Astrocyte of the hippocampus (primary cell): Measurements from ENCODE around the gene PLA2G4C.

Source experiments
- DNase-seq: peaks from one replicate; pipeline ENCODE4 v3.0.0; 2011; ENCODE audit warnings: low read depth, low spot score

Gene PLA2G4C

GRCh38 chr19:48110350-48110966, at the start of gene PLA2G4C:
PLA2G4C (minus strand) TSS chr19:48110817; CDS start chr19:48106529, 4,288 bp downstream.
- DNase-seq = peak; percentile 94

GRCh38 chr19:48158210-48158790, 47.7 kb upstream of the PLA2G4C start:
- DNase-seq = no peak

GRCh38 chr19:48154003-48154402, 43.4 kb upstream of the PLA2G4C start:
- DNase-seq = no peak

GRCh38 chr19:48152551-48152950, 41.9 kb upstream of the PLA2G4C start:
- DNase-seq = peak; percentile 70

GRCh38 chr19:48149430-48149829, 38.8 kb upstream of the PLA2G4C start:
- no peak for DNase-seq

- no peak for DNase-seq
Measured at GRCh38 chr19:48148576-48148975, 38.0 kb upstream of the PLA2G4C start.

GRCh38 chr19:48147597-48148175, 37.1 kb upstream of the PLA2G4C start:
- DNase-seq = no peak

- DNase-seq = no peak
Measured at GRCh38 chr19:48139053-48139452, 28.4 kb upstream of the PLA2G4C start.

GRCh38 chr19:48137411-48137810, 26.8 kb upstream of the PLA2G4C start:
- no peak for DNase-seq

GRCh38 chr19:48136547-48136946, 25.9 kb upstream of the PLA2G4C start:
- no peak for DNase-seq

GRCh38 chr19:48135411-48135810, 24.8 kb upstream of the PLA2G4C start:
- no peak for DNase-seq

- no peak for DNase-seq
Measured at GRCh38 chr19:48133094-48133493, 22.5 kb upstream of the PLA2G4C start.

- DNase-seq = no peak
Measured at GRCh38 chr19:48127561-48127960, 16.9 kb upstream of the PLA2G4C start.

GRCh38 chr19:48123907-48124651, 13.5 kb upstream of the PLA2G4C start:
- peak; percentile 79 for DNase-seq

GRCh38 chr19:48122421-48122820, 11.8 kb upstream of the PLA2G4C start:
- no peak for DNase-seq

- no peak for DNase-seq
Measured at GRCh38 chr19:48121909-48122371, 11.3 kb upstream of the PLA2G4C start.

- DNase-seq = no peak
Measured at GRCh38 chr19:48121066-48121465, 10.4 kb upstream of the PLA2G4C start.

GRCh38 chr19:48120505-48120904, 9.9 kb upstream of the PLA2G4C start:
- no peak for DNase-seq

- no peak for DNase-seq
Measured at GRCh38 chr19:48118131-48118517, 7.5 kb upstream of the PLA2G4C start.

GRCh38 chr19:48117515-48118130, 7.0 kb upstream of the PLA2G4C start:
- DNase-seq = no peak

- no peak for DNase-seq
Measured at GRCh38 chr19:48113190-48113917, 2.7 kb upstream of the PLA2G4C start.
